HG03103 (cell line): ENCODE data around the gene STAT1.

ENCODE experiments used
- ATAC-seq: cut with Tn5 transposase; IDR thresholded peaks from one replicate; pipeline ENCODE4 v1.9.1; 2021; ENCODE audit warnings: low read depth; ENCODE audit not compliant: unreplicated experiment

STAT1 gene

DNA sequence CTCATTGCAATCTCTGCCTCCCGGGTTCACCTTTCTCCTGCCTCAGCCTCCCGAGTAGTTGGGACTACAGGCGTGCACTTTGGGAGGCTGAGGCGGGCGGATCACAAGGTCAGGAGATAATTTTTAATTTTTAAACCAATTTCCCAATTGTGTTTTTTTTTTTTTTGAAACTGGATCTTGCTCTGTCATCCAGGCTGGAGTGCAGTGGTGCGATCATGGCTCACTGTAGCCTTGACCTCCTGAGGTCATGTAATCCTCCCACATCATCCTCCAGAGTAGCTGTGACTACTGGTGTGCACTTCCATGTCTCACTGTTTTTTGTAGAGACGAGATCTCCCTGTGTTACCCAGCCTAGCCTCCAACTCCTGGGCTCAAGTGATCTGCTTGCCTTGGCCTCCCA is 84.1 kb downstream of the STAT1 start:
- ATAC-seq = no peak

DNA sequence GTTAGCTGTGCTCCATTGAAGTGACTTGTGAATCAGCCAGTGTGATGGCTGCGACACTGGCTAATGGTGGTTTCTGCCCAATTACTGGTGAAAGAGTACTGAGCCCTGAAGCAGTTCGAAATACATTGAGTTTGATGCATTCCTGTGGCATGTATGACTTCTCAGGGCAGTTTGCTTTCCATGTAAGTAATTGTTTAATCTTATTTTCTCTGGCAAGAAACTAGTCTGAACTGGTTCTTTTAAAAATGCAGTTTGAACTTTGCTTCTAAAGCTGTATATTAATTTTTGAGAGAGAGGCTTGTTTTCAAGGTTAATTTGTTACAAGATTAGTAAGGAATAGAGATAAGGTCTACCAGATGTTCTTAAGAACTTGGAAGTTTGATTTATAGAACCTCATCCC is 86.7 kb downstream of the STAT1 start:
- ATAC-seq = no peak

DNA sequence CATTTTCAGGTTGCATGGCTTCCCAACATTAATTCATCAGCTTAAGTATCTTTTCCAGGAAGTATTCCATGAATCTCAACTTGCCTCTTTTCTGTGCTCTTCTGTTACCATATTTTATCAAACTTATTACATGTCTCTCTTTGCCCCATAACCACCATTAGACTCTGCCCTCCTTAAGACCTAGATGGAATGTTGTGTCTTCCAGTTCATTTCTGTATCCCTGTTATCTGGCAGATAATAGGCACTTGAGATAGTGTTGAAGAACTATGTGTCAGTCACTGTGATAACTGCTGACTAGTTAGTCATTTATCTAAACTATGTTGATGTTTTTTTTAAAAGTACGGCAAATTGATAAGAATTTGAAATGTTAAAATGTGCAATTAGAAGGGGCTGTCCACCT is 91.6 kb downstream of the STAT1 start:
- ATAC-seq = no peak

DNA sequence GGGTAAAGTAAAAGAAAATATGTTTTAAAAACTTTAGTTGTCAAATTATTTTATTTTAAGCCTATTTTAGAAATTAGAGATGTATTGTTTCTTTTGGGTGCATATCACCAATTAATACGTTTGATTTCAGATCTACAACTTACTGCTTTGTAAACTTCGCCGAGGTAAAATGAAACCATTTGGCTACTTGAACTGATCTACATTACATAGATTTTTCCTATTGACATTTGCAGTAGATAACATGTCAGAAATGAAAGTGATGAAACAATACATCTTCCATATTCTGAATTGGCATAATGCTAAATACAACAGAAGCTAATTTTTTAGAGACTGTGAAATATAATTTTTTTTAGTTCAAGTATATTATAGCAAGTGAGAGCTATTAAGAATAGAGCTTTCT is 93.9 kb downstream of the STAT1 start:
- ATAC-seq = no peak
